ENCODE data around the gene TOX2.

Gene TOX2, protein sequence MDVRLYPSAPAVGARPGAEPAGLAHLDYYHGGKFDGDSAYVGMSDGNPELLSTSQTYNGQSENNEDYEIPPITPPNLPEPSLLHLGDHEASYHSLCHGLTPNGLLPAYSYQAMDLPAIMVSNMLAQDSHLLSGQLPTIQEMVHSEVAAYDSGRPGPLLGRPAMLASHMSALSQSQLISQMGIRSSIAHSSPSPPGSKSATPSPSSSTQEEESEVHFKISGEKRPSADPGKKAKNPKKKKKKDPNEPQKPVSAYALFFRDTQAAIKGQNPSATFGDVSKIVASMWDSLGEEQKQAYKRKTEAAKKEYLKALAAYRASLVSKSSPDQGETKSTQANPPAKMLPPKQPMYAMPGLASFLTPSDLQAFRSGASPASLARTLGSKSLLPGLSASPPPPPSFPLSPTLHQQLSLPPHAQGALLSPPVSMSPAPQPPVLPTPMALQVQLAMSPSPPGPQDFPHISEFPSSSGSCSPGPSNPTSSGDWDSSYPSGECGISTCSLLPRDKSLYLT

DNA sequence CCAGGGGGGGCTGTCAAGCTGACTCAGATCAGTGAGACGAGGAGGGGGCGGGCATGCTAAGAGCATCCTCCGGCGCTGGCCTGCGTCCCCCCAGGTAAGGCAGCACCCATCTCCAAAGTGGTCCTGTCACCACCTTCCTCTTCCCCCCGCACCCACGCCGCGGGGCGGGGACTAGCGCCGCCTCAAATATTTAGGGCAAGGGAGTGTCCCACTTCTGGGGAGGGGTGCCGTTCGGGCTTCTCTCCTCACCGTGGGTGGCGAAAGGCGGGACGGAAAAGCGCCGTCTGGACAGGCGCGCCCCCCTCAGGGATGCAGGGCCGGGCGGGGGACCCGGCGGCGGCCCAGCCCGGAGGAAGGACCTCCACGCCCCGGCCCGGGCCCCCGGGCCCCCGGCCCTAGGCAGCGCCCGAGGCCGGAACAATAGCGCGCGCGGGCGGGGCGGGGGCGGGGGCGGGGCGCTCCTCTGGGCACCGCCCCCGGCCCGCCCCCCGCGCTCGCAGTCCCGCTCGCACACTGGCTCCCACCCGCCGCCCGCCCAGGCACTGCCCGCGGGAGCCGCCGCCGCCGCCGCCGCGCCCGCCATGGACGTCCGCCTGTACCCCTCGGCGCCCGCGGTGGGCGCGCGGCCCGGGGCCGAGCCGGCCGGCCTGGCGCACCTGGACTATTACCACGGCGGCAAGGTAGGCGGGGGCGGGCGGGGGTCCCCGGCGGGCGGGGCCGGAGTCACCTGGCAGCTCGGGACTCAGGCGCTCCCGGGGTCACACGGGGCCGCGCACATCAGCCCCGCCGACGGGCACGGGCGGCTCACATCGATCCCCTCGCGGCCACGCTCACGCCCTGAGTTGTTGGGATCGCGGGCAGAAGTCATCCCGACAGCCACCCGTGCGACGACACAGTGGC is at the start of gene TOX2:
TSS of gene TOX2 (plus strand) at position 542 of the 900 bp plus-strand sequence. CDS start at position 582, 40 bp downstream.
- 0 out of 2 replicates have a peak within 1 kb of the TSS, but pooled peaks have one; percentile 58 for H3K27ac ChIP-seq

DNA sequence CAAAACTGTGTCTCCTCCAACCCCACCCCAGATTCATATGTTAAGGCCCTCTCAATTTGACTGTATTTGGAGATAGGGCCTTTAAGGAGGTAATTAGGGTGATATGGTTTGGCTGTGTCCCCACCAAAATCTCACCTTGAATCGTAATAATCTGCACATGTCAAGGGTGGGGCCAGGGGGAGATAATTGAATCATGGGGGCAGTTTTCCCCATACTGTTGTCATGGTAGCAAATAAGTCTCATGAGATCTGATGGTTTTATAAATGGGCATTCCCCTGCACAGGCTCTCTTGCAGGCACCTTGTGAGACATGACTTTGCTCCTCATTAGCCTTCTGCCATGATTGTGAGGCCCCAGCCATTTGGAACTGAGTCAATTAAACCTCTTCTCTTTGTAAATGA is 46.6 kb upstream of the TOX2 start:
- no peak overlapping the region for H3K9ac ChIP-seq
- no peak overlapping the region for H3K4me2 ChIP-seq
- no peak overlapping the region for H3K27ac ChIP-seq
- no peaks in the 10 kb centered on the region for H4K20me1 ChIP-seq
- H3K9me3 ChIP-seq: no peaks in the 10 kb centered on the region
- no peak overlapping the region for H3K4me3 ChIP-seq
- no peaks in the 10 kb centered on the region for H3K4me1 ChIP-seq
- no peaks in the 10 kb centered on the region for H3K27me3 ChIP-seq
- no peak for TF ChIP-seq Cebpa-rat (IDR thresholded peaks at IDR 0.05)
- no peaks in the 10 kb centered on the region for H3K36me3 ChIP-seq

More for the DNA sequence above, at the start of gene TOX2:
- no peaks in the 10 kb centered on the region for H3K36me3 ChIP-seq
- peaks cover 37% of the 10 kb centered on the region for H3K9me3 ChIP-seq
- H4K20me1 ChIP-seq: 0 out of 2 replicates have a peak, but pooled peaks cover 5% of the 10 kb centered on the region
- H3K4me2 ChIP-seq: peak within 1 kb of the TSS; percentile 69
- H3K9ac ChIP-seq: peak within 1 kb of the TSS; percentile 65; the same call in 1 of the 2 replicates
- H3K27me3 ChIP-seq: peaks cover 18% of the 10 kb centered on the region
- TF ChIP-seq Cebpa-rat (IDR thresholded peaks at IDR 0.05): no peak
- H3K4me1 ChIP-seq: peaks cover 14% of the 10 kb centered on the region
- peak within 1 kb of the TSS; percentile 67 for H3K4me3 ChIP-seq

DNA sequence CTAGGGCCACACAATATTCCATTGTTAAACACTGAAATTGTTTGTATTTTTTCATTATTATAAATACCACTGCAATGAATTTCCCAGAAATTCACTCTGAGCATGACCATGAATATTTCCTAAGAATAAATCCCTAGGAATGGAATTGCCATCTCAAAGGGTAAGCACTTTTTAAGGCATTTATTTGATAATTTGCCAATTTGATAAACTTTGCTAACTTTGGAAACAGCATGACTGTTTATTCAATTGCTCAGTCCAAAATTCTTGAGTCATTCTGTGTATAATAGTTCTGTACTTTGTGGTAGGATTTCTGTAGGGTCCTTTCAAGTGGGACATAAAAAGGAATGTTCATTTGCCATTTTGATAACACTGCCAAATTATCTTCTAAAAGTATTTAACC is 44.2 kb upstream of the TOX2 start:
- no peak for TF ChIP-seq Cebpa-rat (IDR thresholded peaks at IDR 0.05)
- H3K9me3 ChIP-seq: no peaks in the 10 kb centered on the region

DNA sequence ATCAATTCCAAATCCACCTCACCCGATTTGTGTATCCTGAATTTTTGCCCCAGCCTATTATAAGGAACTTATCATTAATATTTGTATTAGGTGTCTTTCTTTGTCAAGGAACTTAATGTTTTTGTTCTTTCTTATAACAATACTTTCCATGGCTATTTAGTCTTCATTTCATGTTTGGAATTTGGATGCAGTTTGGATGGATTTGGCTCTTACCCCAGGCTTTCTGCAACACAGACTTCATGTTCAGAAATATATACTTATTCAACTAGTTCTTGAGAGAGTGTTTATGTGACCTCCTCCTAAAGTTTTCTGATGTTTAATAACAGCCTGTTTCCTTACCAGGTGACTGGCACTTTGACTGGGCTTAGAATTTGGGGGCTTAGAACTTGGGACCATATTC is 35.9 kb upstream of the TOX2 start:
- Histone ChIP-seq H3K4me1 (no peaks in the 10 kb centered on the region), H3K36me3 (no peaks in the 10 kb centered on the region), H3K4me3 (no peak overlapping the region), H4K20me1 (no peaks in the 10 kb centered on the region), H3K27me3 (no peaks in the 10 kb centered on the region), H3K4me2 (no peak overlapping the region), H3K27ac (no peak overlapping the region), H3K9ac (no peak overlapping the region), H3K9me3 (peaks cover 5% of the 10 kb centered on the region; the same call in 1 of the 2 replicates)
- TF ChIP-seq Cebpa-rat (IDR thresholded peaks at IDR 0.05): no peak

More for the DNA sequence above, 44.2 kb upstream of the TOX2 start:
- H3K27ac ChIP-seq: no peak overlapping the region
- H4K20me1 ChIP-seq: no peaks in the 10 kb centered on the region
- H3K9ac ChIP-seq: no peak overlapping the region
- H3K4me3 ChIP-seq: no peak overlapping the region
- no peaks in the 10 kb centered on the region for H3K36me3 ChIP-seq
- H3K4me2 ChIP-seq: no peak overlapping the region
- H3K4me1 ChIP-seq: no peaks in the 10 kb centered on the region
- H3K27me3 ChIP-seq: no peaks in the 10 kb centered on the region

DNA sequence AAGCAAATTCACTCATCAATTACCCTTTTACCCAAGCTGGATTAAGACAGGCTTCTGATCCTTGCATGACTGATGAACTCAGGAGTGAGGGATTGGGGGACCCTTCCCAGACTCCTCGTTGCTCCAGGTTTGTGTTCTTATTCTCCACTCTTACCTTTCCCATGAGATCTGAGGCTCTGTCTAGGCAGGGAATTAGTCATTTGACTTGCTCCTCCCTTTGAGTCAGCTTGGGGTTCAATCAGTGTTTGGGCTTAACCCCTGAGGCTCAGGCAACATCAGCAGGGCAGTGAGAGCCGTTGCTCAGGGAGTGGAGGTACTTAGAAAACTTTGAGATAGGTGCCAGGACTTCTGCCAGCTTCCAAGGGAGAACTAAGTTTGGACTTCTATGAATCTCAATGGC is 20.7 kb upstream of the TOX2 start:
- Histone ChIP-seq H3K9ac (no peak overlapping the region), H3K27ac (no peak overlapping the region), H3K4me1 (no peaks in the 10 kb centered on the region), H3K27me3 (no peaks in the 10 kb centered on the region), H3K4me3 (no peak overlapping the region), H3K4me2 (no peak overlapping the region), H3K9me3 (peaks cover 25% of the 10 kb centered on the region), H3K36me3 (no peaks in the 10 kb centered on the region), H4K20me1 (no peaks in the 10 kb centered on the region)
- TF ChIP-seq Cebpa-rat (IDR thresholded peaks at IDR 0.05): no peak

DNA sequence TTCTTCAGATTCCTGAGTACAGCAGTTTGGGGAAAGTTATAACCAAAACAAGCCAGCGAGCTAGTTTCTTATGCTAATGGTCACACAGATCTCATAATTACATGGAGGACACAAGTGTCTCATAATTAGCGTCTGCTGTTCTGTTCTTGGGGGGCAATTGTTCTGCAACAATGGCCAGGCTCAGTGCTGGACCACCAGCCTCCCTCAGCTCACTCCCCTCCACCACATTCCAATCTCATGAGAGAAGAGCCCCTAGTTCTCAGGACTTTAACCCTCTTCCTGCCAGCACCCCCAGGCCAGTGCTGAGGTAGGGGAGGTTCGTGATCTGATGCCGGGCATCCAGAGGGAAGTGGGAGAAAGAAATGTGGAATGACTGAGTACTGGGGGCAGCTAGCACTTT is 20.2 kb upstream of the TOX2 start:
- H3K4me2 ChIP-seq: no peak overlapping the region
- peaks cover 4% of the 10 kb centered on the region for H3K4me1 ChIP-seq
- no peaks in the 10 kb centered on the region for H3K36me3 ChIP-seq
- H3K9ac ChIP-seq: no peak overlapping the region
- H3K27ac ChIP-seq: no peak overlapping the region
- H3K4me3 ChIP-seq: no peak overlapping the region
- TF ChIP-seq Cebpa-rat (IDR thresholded peaks at IDR 0.05): no peak
- H4K20me1 ChIP-seq: no peaks in the 10 kb centered on the region
- H3K27me3 ChIP-seq: no peaks in the 10 kb centered on the region
- peaks cover 24% of the 10 kb centered on the region for H3K9me3 ChIP-seq

DNA sequence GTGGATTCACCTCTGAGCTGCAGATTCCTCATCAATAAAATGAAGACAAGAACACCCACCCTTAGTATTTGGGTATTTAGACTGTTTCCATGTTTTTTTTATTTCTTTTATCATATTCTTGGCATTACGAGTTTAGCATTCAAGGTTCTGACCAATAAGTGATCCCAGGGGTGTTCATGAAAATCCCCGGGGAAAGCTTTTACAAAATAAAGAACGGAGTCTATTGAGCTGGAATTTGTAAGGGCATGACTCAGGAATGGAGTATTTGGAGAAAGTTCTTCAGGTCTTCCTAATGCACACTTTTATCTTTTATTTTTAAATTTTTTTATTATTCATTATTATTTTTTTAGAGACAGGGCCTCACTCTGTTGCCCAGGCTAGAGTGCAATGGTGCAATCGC is 19.4 kb upstream of the TOX2 start:
- Histone ChIP-seq H3K27ac (no peak overlapping the region), H3K36me3 (no peaks in the 10 kb centered on the region), H3K9ac (no peak overlapping the region), H3K4me1 (peaks cover 9% of the 10 kb centered on the region), H3K4me3 (no peak overlapping the region), H3K4me2 (no peak overlapping the region), H3K27me3 (no peaks in the 10 kb centered on the region), H4K20me1 (no peaks in the 10 kb centered on the region), H3K9me3 (peaks cover 16% of the 10 kb centered on the region)
- TF ChIP-seq Cebpa-rat (IDR thresholded peaks at IDR 0.05): no peak

DNA sequence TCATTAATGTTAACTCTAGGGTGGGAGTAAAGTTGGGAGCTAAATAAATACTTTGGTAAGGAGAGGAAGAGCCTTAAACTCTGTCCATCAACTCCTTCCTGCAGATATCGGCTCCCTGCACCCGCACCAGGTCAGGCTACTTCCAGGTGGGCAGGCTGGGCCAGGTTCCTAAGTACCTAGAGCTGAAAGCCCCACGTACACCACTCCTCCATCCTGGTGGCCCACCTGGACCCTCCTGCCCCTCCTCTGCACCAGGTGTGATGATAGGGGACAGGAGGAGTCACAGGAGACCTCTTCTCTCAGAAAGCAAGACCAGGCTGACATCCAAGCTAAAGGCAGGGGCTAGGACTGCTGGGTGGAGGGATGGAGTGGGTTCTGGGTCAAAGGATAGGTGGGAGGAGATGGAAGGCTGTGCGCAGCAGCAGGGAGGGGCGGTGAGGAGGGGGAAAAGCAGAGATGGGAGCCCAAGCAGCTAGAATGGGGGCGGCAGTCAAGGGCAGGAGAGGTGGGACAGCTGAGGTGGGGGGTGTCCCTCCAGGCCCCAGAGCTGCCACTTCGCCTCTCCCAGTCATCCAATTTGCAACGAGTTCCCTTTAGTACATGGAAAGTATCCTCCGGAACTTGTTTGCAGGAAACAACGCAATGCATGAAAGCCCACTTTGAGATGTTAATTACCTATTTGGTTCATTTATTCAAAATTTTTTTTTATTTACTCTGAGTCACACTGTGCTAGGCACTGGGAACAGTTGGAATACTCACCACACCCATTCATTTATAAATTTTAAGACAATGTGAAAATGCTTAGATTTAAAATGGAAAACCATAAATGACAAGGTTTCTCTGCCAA is 15.2 kb upstream of the TOX2 start:
- H3K4me1 ChIP-seq: peaks cover 9% of the 10 kb centered on the region
- no peaks in the 10 kb centered on the region for H3K27me3 ChIP-seq
- TF ChIP-seq Cebpa-rat (IDR thresholded peaks at IDR 0.05): no peak
- no peak overlapping the region for H3K9ac ChIP-seq
- no peaks in the 10 kb centered on the region for H4K20me1 ChIP-seq
- no peak overlapping the region for H3K4me3 ChIP-seq
- H3K4me2 ChIP-seq: peak overlapping the region; percentile 58
- H3K36me3 ChIP-seq: no peaks in the 10 kb centered on the region
- H3K27ac ChIP-seq: no peak overlapping the region
- H3K9me3 ChIP-seq: no peaks in the 10 kb centered on the region

DNA sequence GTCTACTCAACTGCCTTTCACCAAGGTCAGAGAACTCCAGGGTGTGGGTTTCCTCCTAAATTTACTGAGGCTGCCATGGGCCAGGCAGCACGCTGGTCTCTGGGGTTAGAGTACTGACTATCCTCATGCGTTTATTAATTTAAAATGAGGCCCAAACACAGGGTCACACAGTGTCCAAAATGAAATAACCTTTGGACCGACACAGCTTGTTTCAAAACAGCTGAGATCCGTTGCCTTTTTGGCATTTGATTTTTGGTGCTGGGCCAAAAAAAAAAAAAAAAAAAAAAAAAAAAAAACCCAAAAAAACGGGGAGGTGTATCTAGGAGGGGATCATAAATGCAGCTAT is 14.6 kb upstream of the TOX2 start:
- H3K9ac ChIP-seq: no peak overlapping the region
- no peak overlapping the region for H3K4me3 ChIP-seq
- H3K4me2 ChIP-seq: peak overlapping the region; percentile 58
- H3K36me3 ChIP-seq: no peaks in the 10 kb centered on the region
- no peak for TF ChIP-seq Cebpa-rat (IDR thresholded peaks at IDR 0.05)
- peaks cover 9% of the 10 kb centered on the region for H3K4me1 ChIP-seq
- H4K20me1 ChIP-seq: no peaks in the 10 kb centered on the region
- H3K27me3 ChIP-seq: no peaks in the 10 kb centered on the region
- H3K9me3 ChIP-seq: no peaks in the 10 kb centered on the region
- no peak overlapping the region for H3K27ac ChIP-seq

All from BLaER1 (cell line).